CD14-positive monocyte (primary cell): ENCODE measurements around the gene MRTFA. TPM values are rescaled to one million over a fixed set of nuclear protein-coding genes. Genes with fewer than 3 reads are reported as not detected.

Experiments used
- DNase-seq, 3 donors: peaks; one replicate each; pipeline ENCODE4 v3.0.0-alpha.2; 2011 to 2022
- H2AFZ ChIP-seq: 2 replicates; pipeline ENCODE4 v1.6.0; 2012; ENCODE audit warnings: mild to moderate bottlenecking, low read depth, low read length, inconsistent platforms; ENCODE audit not compliant: insufficient read depth, poor library complexity, severe bottlenecking
- H3K27ac ChIP-seq, 2 donors: 1 replicate in 1 of 2; 2 replicates in 1 of 2; pipeline ENCODE4 v1.5.1; 2012 to 2013; ENCODE audit warnings: low read length in 2 of 2, control low read depth in 1 of 2, inconsistent platforms in 1 of 2, low read depth in 1 of 2, mild to moderate bottlenecking in 1 of 2
- H3K27me3 ChIP-seq, 2 donors: one replicate each; pipeline versions ENCODE4 v1.6.0 to v1.6.1; 2011 to 2013; ENCODE audit warnings: low read length in 2 of 2; ENCODE audit not compliant: control insufficient read depth in 2 of 2, insufficient read depth in 2 of 2
- H3K36me3 ChIP-seq, 2 donors: replicated peaks in 1 of 2; 1 replicate in 1 of 2; 2 replicates in 1 of 2; pipeline versions ENCODE4 v1.5.1 to v1.6.1; 2012 to 2013; ENCODE audit warnings: low read length in 2 of 2, control low read depth in 1 of 2, inconsistent platforms in 1 of 2, mild to moderate bottlenecking in 1 of 2; ENCODE audit not compliant: insufficient read depth in 2 of 2, control insufficient read depth in 1 of 2
- H3K4me1 ChIP-seq, 2 donors: 1 replicate in 1 of 2; 2 replicates in 1 of 2; pipeline versions ENCODE4 v1.5.1 to v1.6.1; 2012 to 2013; ENCODE audit warnings: low read length in 2 of 2, control low read depth in 1 of 2, inconsistent platforms in 1 of 2, mild to moderate bottlenecking in 1 of 2, moderate library complexity in 1 of 2; ENCODE audit not compliant: insufficient read depth in 2 of 2, control insufficient read depth in 1 of 2
- H3K4me2 ChIP-seq: replicated peaks from 2 replicates; pipeline ENCODE3; 2012; ENCODE audit warnings: low read length, moderate library complexity, mild to moderate bottlenecking; ENCODE audit not compliant: poor library complexity, severe bottlenecking; ENCODE audit errors: extremely low read depth
- H3K4me3 ChIP-seq, 3 experiments: fragments of 200-600 bp in 1 of 3; sonication (generic) in 1 of 3; replicated peaks in 1 of 3; 1 replicate in 2 of 3; 2 replicates in 1 of 3; pipeline ENCODE4 v1.5.1; 2011 to 2013; ENCODE audit warnings: low read length in 3 of 3, mild to moderate bottlenecking in 3 of 3, control low read depth in 2 of 3, low read depth in 2 of 3, inconsistent platforms in 1 of 3, moderate library complexity in 1 of 3
- H3K79me2 ChIP-seq: 2 replicates; pipeline ENCODE4 v1.6.0; 2012; ENCODE audit warnings: mild to moderate bottlenecking, control low read depth, inconsistent platforms, low read length, moderate library complexity; ENCODE audit not compliant: insufficient read depth
- H3K9ac ChIP-seq: 2 replicates; pipeline ENCODE4 v1.6.0; 2017; ENCODE audit warnings: low read length, mild to moderate bottlenecking; ENCODE audit not compliant: insufficient read depth, poor library complexity, severe bottlenecking
- H3K9me3 ChIP-seq, 2 donors: replicated peaks in 1 of 2; 1 replicate in 1 of 2; 2 replicates in 1 of 2; pipeline versions ENCODE4 v1.5.1 to v1.6.1; 2012 to 2013; ENCODE audit warnings: low read length in 2 of 2, control low read depth in 1 of 2; ENCODE audit not compliant: control insufficient read depth in 1 of 2, insufficient read depth in 1 of 2
- H4K20me1 ChIP-seq: 2 replicates; pipeline ENCODE4 v1.6.0; 2012; ENCODE audit warnings: mild to moderate bottlenecking, low read length, control low read depth, moderate library complexity; ENCODE audit not compliant: insufficient read depth
- H3K27ac Mint-ChIP-seq, 7 donors: one replicate each; pipeline ENCODE4 v1.8.0; 2020; ENCODE audit warnings: mild to moderate bottlenecking in 7 of 7, mixed read lengths in 7 of 7, moderate library complexity in 6 of 7, inconsistent platforms in 2 of 7
- H3K27me3 Mint-ChIP-seq, 3 donors: one replicate each; pipeline ENCODE4 v1.8.0; 2021 to 2022; ENCODE audit warnings: low read depth in 3 of 3, mild to moderate bottlenecking in 3 of 3, mixed read lengths in 3 of 3, moderate library complexity in 3 of 3, inconsistent platforms in 1 of 3
- H3K36me3 Mint-ChIP-seq, 2 donors: one replicate each; pipeline ENCODE4 v1.8.0; 2020; ENCODE audit warnings: mixed read lengths in 2 of 2, inconsistent platforms in 1 of 2, mild to moderate bottlenecking in 1 of 2
- H3K4me1 Mint-ChIP-seq: one replicate; pipeline ENCODE4 v1.8.0; 2020; ENCODE audit warnings: mild to moderate bottlenecking, mixed read lengths
- H3K4me3 Mint-ChIP-seq, 2 donors: one replicate each; pipeline ENCODE4 v1.8.0; 2020; ENCODE audit warnings: mild to moderate bottlenecking in 2 of 2, mixed read lengths in 2 of 2, moderate library complexity in 1 of 2
- H3K9me3 Mint-ChIP-seq, 7 donors: one replicate each; pipeline ENCODE4 v1.8.0; 2020 to 2022; ENCODE audit warnings: mixed read lengths in 7 of 7, mild to moderate bottlenecking in 6 of 7, moderate library complexity in 6 of 7, inconsistent platforms in 2 of 7
- CTCF ChIP-seq: fragments of 200-600 bp; IDR thresholded peaks from one replicate; pipeline ENCODE4 v1.8.0; 2022; ENCODE audit warnings: antibody characterized with exemption, mild to moderate bottlenecking
- WGBS: methylation state at CpG from one replicate; pipeline ENCODE4 v1.1.5; 2013; ENCODE audit warnings: missing lambda C conversion rate; ENCODE audit not compliant: insufficient coverage; 5-methylcytosine and 5-hydroxymethylcytosine counted together
- intact Hi-C, 2 donors: fragments of 100-400 bp; cut with micrococcal nuclease; formaldehyde crosslinking; loops; one replicate each; pipeline versions ENCODE4 v1.15.0 to v1.15.1; 2023
- polyA plus RNA-seq, 3 donors: library from polyadenylated mRNA; depleted of rRNA in 1 of 3; unstranded in 2 of 3; stranded (reverse) in 1 of 3; fragments of 300-500 nt in 2 of 3; fragments of >200 nt in 1 of 3; fragmentation: Illumina TruSeq in 2 of 3; gene quantifications; 1 replicate in 2 of 3; 2 replicates in 1 of 3; pipeline ENCODE4 v1.2.3, GENCODE V29; 2012 to 2021

MRTFA gene
- polyA plus RNA-seq, 3 donors = 14.1 to 33.8 (median 18.9) TPM

- TF ChIP-seq CTCF = no peak
- Histone ChIP-seq H3K9me3 (no peaks in the 10 kb centered on the region), H4K20me1 (peaks cover 95% of the 10 kb centered on the region), H3K4me1 (no peaks in the 10 kb centered on the region), H3K4me2 (no peak overlapping the region), H3K4me3 (no peak overlapping the region), H3K27me3 (no peaks in the 10 kb centered on the region), H2AFZ (no peak overlapping the region), H3K79me2 (peaks cover 96% of the 10 kb centered on the region), H3K9ac (no peak overlapping the region), H3K36me3 (peaks cover 0 to 4% of the 10 kb centered on the region in 2 donors), H3K27ac (no peak overlapping the region)
- Mint-ChIP-seq H3K4me1 (peaks cover 14% of the 10 kb centered on the region), H3K36me3 (peaks cover 0 to 6% of the 10 kb centered on the region in 2 donors), H3K27me3 (no peaks in the 10 kb centered on the region), H3K4me3 (no peak overlapping the region), H3K9me3 (no peaks in the 10 kb centered on the region), H3K27ac (no peak overlapping the region)
- no CpG with 5 or more reads among the region's 1 CpG for WGBS
- intact Hi-C loops = no loop called here
- DNase-seq = no peak
Measured at GRCh38 chr22:40610329-40610850, 26.1 kb downstream of the MRTFA start.

GRCh38 chr22:40609216-40609615 is 27.3 kb downstream of the MRTFA start:
- Histone ChIP-seq H3K79me2 (peaks cover 96% of the 10 kb centered on the region), H3K27me3 (no peaks in the 10 kb centered on the region), H3K27ac (no peak overlapping the region), H4K20me1 (peaks cover 97% of the 10 kb centered on the region), H3K9me3 (no peaks in the 10 kb centered on the region), H3K4me2 (no peak overlapping the region), H2AFZ (no peak overlapping the region), H3K4me3 (no peak overlapping the region), H3K9ac (no peak overlapping the region), H3K36me3 (peaks cover 0 to 4% of the 10 kb centered on the region in 2 donors), H3K4me1 (no peaks in the 10 kb centered on the region)
- WGBS = 100% methylated on average over 1 of the region's 3 CpGs
- Mint-ChIP-seq H3K27me3 (no peaks in the 10 kb centered on the region), H3K4me3 (no peak overlapping the region), H3K4me1 (peaks cover 16% of the 10 kb centered on the region), H3K36me3 (peaks cover 0 to 11% of the 10 kb centered on the region in 2 donors), H3K27ac (peak overlapping the region in 1 of 7 donors; percentile 32), H3K9me3 (no peaks in the 10 kb centered on the region)
- no peak for TF ChIP-seq CTCF
- DNase-seq = no peak
- intact Hi-C loops = no loop called here
